ENCODE data around the gene TTYH1.
"Not testable (repeated sequence)": the region's sequence is repeated elsewhere in the genome, so short reads cannot be mapped to it uniquely, and the experiment has no call there.

TTYH1 gene

GRCh38 chr19:54415208-54415900 is at the start of gene TTYH1:
Gene TTYH1, plus strand, starts transcription at chr19:54415464. Its CDS starts 89 bp downstream, at chr19:54415553.
- no peak for DNase-seq

- not testable (repeated sequence) for DNase-seq
Measured at GRCh38 chr19:54365798-54366197, 49.5 kb upstream of the TTYH1 start.

GRCh38 chr19:54366811-54367210 is 48.5 kb upstream of the TTYH1 start:
- no peak for DNase-seq

GRCh38 chr19:54369082-54369687 is 46.1 kb upstream of the TTYH1 start:
- no peak for DNase-seq

- not testable (repeated sequence) for DNase-seq
Measured at GRCh38 chr19:54369688-54370433, 45.4 kb upstream of the TTYH1 start.

GRCh38 chr19:54370434-54370796 is 44.8 kb upstream of the TTYH1 start:
- not testable (repeated sequence) for DNase-seq

GRCh38 chr19:54371453-54371852 is 43.8 kb upstream of the TTYH1 start:
- DNase-seq, result not testable (repeated sequence)

- DNase-seq, result no peak
Measured at GRCh38 chr19:54373781-54374631, 41.3 kb upstream of the TTYH1 start.

GRCh38 chr19:54375181-54375938 is 39.9 kb upstream of the TTYH1 start:
- DNase-seq, result not testable (repeated sequence)

GRCh38 chr19:54376610-54377285 is 38.5 kb upstream of the TTYH1 start:
- DNase-seq, result no peak

- DNase-seq, result no peak
Measured at GRCh38 chr19:54379187-54379678, 36.0 kb upstream of the TTYH1 start.

- no peak for DNase-seq
Measured at GRCh38 chr19:54380897-54381296, 34.4 kb upstream of the TTYH1 start.

- DNase-seq, result not testable (repeated sequence)
Measured at GRCh38 chr19:54382041-54382440, 33.2 kb upstream of the TTYH1 start.

- no peak for DNase-seq
Measured at GRCh38 chr19:54383330-54383729, 31.9 kb upstream of the TTYH1 start.

GRCh38 chr19:54387991-54388801 is 27.1 kb upstream of the TTYH1 start:
- no peak for DNase-seq

- DNase-seq, result no peak
Measured at GRCh38 chr19:54388802-54389139, 26.5 kb upstream of the TTYH1 start.

- no peak for DNase-seq
Measured at GRCh38 chr19:54389553-54389952, 25.7 kb upstream of the TTYH1 start.

- DNase-seq, result no peak
Measured at GRCh38 chr19:54390942-54391577, 24.2 kb upstream of the TTYH1 start.

- no peak for DNase-seq
Measured at GRCh38 chr19:54391589-54392061, 23.6 kb upstream of the TTYH1 start.

- DNase-seq, result no peak
Measured at GRCh38 chr19:54392105-54392504, 23.2 kb upstream of the TTYH1 start.

All from cortex of kidney (tissue), 1 donor.